ENCODE data around the gene ITGB1. TPM values are rescaled to one million over a fixed set of nuclear protein-coding genes. Genes with fewer than 3 reads are reported as not detected.

ITGB1 gene
- total and polyA plus RNA-seq, 9 of the 15 experiments (the other 6 are each of a cell fraction or from before 2014, with no cell fraction given) = 40.2 to 194 (median 155) TPM

DNA sequence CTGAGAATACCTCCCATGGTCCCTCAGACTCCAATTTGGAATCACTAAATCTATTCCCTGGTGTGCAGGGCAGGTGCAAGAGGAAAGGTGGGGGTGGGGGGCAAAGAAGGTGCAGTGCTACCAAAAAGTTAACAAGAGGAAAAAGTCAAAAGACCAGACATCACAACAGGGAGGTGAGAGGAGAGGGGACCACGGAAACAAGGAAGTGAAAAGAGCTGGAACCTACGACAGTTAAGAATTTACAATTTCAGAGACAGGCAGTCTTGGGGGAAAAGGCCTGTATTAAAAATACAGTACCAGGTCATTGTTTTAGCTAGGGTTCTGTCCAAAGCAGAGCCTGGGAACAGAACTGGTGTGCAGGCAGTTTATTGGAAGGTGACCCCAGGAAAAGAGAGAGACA is 14.6 kb downstream of the ITGB1 start (continued):
- TF ChIP-seq TEAD4 (IDR thresholded peaks at IDR 0.05; ENCODE audit: low read length) = no peak
- TF ChIP-seq TEAD4 (CRISPR knock-in tag; IDR thresholded peaks at IDR 0.05; ENCODE audit: borderline replicate concordance) = no peak
- TF ChIP-seq, protein P1, sequence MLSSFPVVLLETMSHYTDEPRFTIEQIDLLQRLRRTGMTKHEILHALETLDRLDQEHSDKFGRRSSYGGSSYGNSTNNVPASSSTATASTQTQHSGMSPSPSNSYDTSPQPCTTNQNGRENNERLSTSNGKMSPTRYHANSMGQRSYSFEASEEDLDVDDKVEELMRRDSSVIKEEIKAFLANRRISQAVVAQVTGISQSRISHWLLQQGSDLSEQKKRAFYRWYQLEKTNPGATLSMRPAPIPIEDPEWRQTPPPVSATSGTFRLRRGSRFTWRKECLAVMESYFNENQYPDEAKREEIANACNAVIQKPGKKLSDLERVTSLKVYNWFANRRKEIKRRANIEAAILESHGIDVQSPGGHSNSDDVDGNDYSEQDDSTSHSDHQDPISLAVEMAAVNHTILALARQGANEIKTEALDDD (IDR thresholded peaks at IDR 0.05) = no peak

DNA sequence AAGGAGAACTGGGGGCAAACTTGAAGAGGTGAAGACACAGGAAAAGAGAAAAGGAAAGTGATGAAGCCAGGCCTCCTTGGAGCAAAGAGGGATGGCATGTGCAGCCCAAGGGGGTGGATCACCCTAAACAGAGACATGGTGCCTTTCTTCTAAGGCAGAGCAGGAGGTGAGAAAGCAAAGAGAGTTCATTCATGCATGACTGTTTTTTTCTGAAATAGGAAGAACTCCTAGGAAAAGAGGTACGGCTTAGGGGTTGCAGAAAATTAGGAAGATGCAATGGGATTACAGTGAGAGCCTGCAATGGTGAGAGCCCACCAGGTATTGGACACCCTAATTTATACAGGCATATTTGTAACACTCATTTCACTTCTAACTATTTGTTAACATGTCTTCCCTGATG is 15.9 kb downstream of the ITGB1 start:
- H3K4me3 ChIP-seq = no peak overlapping the region
- no peak overlapping the region for H3K4me2 ChIP-seq (ENCODE audit: insufficient read depth, low read length)
- H3K27ac ChIP-seq (ENCODE audit: extremely low read depth, low read depth, low read length) = no peak overlapping the region
- H3K9me1 ChIP-seq (ENCODE audit: control insufficient read depth, insufficient read depth, low read length) = peaks cover 7% of the 10 kb centered on the region
- intact Hi-C loops (cut with micrococcal nuclease) (no loop called here), in situ Hi-C loops (cut with MboI) (no loop called here)
- ChIA-PET POLR2A (interaction anchor here (0.8 to 1.6 kb wide), 3 partner anchors 11 to 18 kb away, joined by 3 to 4 read pairs (median 3); no protein-coding TSS in a partner anchor), CTCF (ENCODE audit: low intra/inter-chr PET ratio) (no interaction called here)
- H3K79me2 ChIP-seq (ENCODE audit: control insufficient read depth, insufficient read depth, low read length) = peaks cover 98% of the 10 kb centered on the region
- H4K20me1 ChIP-seq (replicated peaks; ENCODE audit: control insufficient read depth, insufficient read depth, low read length) = peaks cover 34% of the 10 kb centered on the region
- BruUV-seq (replicated peaks) = no TSS peak
- FAIRE-seq = no peak
- H3K27me3 ChIP-seq (ENCODE audit: control insufficient read depth in 2 of 2, insufficient read depth in 2 of 2, low read length in 2 of 2) = no peaks in the 10 kb centered on the region
- peaks cover 18 to 55% of the 10 kb centered on the region in 2 experiments for H3K4me1 ChIP-seq (replicated peaks in 1 of 2; ENCODE audit: control insufficient read depth in 2 of 2, insufficient read depth in 2 of 2, low read length in 2 of 2)
- TF ChIP-seq RFX7 (CRISPR knock-in tag; IDR thresholded peaks at IDR 0.05) = no peak
- 0 out of 2 replicates have a peak, but pooled peaks have one; percentile 18 for TF ChIP-seq EHMT2 (IDR thresholded peaks at IDR 0.05)
- ATAC-seq = no peak
- peaks cover 17% of the 10 kb centered on the region for H3K36me3 ChIP-seq (ENCODE audit: control insufficient read depth, insufficient read depth, low read length)
- DNase-seq (ENCODE audit: extremely low read depth in 1 of 4, low spot score in 3 of 4) = no peak
- 85% methylated on average over 1 of the region's 1 CpG for WGBS (ENCODE audit: insufficient coverage, low coverage, missing lambda C conversion rate)
- no peaks in the 10 kb centered on the region for H3K9me3 ChIP-seq (replicated peaks; ENCODE audit: control insufficient read depth, insufficient read depth, low read depth, low read length)
- H2AFZ ChIP-seq (ENCODE audit: low read depth, low read length) = no peak overlapping the region
- no peak overlapping the region for H3K9ac ChIP-seq (ENCODE audit: insufficient read depth in 1 of 2, low read depth in 2 of 2, low read length in 2 of 2)
